Neural cell (in vitro differentiated cells): Measurements from ENCODE around the gene DENND11. TPM values are rescaled to one million over a fixed set of nuclear protein-coding genes. Genes with fewer than 3 reads are reported as not detected.

Source experiments
- H2AFZ ChIP-seq: fragments of 200-600, 300-800 bp; sonication (generic), shearing (Covaris generic); 2 replicates; pipeline ENCODE4 v1.6.0; 2014; ENCODE audit warnings: low read depth, mild to moderate bottlenecking, antibody characterized with exemption, low read length, moderate library complexity
- H3F3A ChIP-seq: fragments of 200-600 bp; shearing (Covaris generic); 2 replicates; pipeline ENCODE4 v1.6.1; 2016; ENCODE audit warnings: mild to moderate bottlenecking, moderate library complexity, mixed read lengths, antibody characterized with exemption, low read length; ENCODE audit not compliant: insufficient read depth, poor library complexity, severe bottlenecking
- H3K27ac ChIP-seq: fragments of 200-600, 300-800 bp; sonication (generic), shearing (Covaris generic); 2 replicates; pipeline ENCODE4 v1.5.1; 2014; ENCODE audit warnings: mild to moderate bottlenecking, low read length, moderate library complexity
- H3K27me3 ChIP-seq: fragments of 300-800, 200-600 bp; sonication (generic), shearing (Covaris generic); 2 replicates; pipeline ENCODE4 v1.6.0; 2014; ENCODE audit warnings: mild to moderate bottlenecking, low read depth, low read length, moderate library complexity; ENCODE audit not compliant: insufficient read depth
- H3K36me3 ChIP-seq: fragments of 300-800, 200-600 bp; sonication (generic), shearing (Covaris generic); 2 replicates; pipeline ENCODE4 v1.5.1; 2014; ENCODE audit warnings: mild to moderate bottlenecking, antibody characterized with exemption, low read length, moderate library complexity; ENCODE audit not compliant: insufficient read depth
- H3K4me2 ChIP-seq: fragments of 300-800, 200-600 bp; sonication (generic), shearing (Covaris generic); 2 replicates; pipeline ENCODE4 v1.6.0; 2014; ENCODE audit warnings: mild to moderate bottlenecking, low read length
- H3K4me3 ChIP-seq: fragments of 300-800, 200-600 bp; sonication (generic), shearing (Covaris generic); 2 replicates; pipeline ENCODE4 v1.5.1; 2014; ENCODE audit warnings: mild to moderate bottlenecking, low read length, moderate library complexity
- H3K79me2 ChIP-seq: fragments of 200-600 bp; shearing (Covaris generic); replicated peaks from 2 replicates; pipeline ENCODE4 v1.6.0; 2014; ENCODE audit warnings: mild to moderate bottlenecking, low read length, moderate library complexity; ENCODE audit not compliant: insufficient read depth
- H3K9ac ChIP-seq: fragments of 300-800, 200-600 bp; sonication (generic), shearing (Covaris generic); 2 replicates; pipeline ENCODE4 v1.6.1; 2016; ENCODE audit warnings: mild to moderate bottlenecking, low read length, mixed read lengths
- H3K9me2 ChIP-seq: fragments of 200-600 bp; shearing (Covaris generic); 2 replicates; pipeline ENCODE4 v1.6.1; 2016; ENCODE audit warnings: mild to moderate bottlenecking, low read length, mixed read lengths; ENCODE audit not compliant: insufficient read depth
- H3K9me3 ChIP-seq: fragments of 200-600, 300-800 bp; sonication (generic), shearing (Covaris generic); 2 replicates; pipeline ENCODE4 v1.6.1; 2016; ENCODE audit warnings: mild to moderate bottlenecking, mixed run types, low read length, moderate library complexity, mixed read lengths
- H4K20me1 ChIP-seq: fragments of 200-600 bp; shearing (Covaris generic); 2 replicates; pipeline ENCODE4 v1.6.1; 2016; ENCODE audit warnings: mild to moderate bottlenecking, mixed run types; ENCODE audit not compliant: insufficient read depth
- CTCF ChIP-seq: fragments of 450-650 bp; IDR thresholded peaks from 2 replicates; pipeline ENCODE4 v1.5.1; 2014; ENCODE audit warnings: antibody characterized with exemption, mild to moderate bottlenecking, moderate library complexity; ENCODE audit not compliant: poor library complexity, severe bottlenecking
- EP300 ChIP-seq: fragments of 450-650 bp; conservative IDR thresholded peaks from 2 replicates; pipeline ENCODE4 v1.6.1; 2014; ENCODE audit warnings: antibody characterized with exemption, mild to moderate bottlenecking, moderate library complexity; ENCODE audit not compliant: poor library complexity, severe bottlenecking
- EZH2 ChIP-seq: fragments of 200-600, 300-800 bp; shearing (Covaris generic), sonication (generic); IDR thresholded peaks from 2 replicates; pipeline ENCODE4 v1.6.1; 2014; ENCODE audit warnings: antibody characterized with exemption, low read length, borderline replicate concordance, mild to moderate bottlenecking; ENCODE audit not compliant: insufficient read depth, poor library complexity, severe bottlenecking
- MXI1 ChIP-seq: fragments of 450-650 bp; conservative IDR thresholded peaks from 2 replicates; pipeline ENCODE4 v1.6.1; 2014; ENCODE audit warnings: antibody characterized with exemption, mild to moderate bottlenecking; ENCODE audit not compliant: poor library complexity, severe bottlenecking
- POLR2AphosphoS5 ChIP-seq: IDR thresholded peaks from 2 replicates; pipeline ENCODE4 v1.6.1; 2012
- RAD21 ChIP-seq: fragments of 450-650 bp; conservative IDR thresholded peaks from 2 replicates; pipeline ENCODE4 v1.6.1; 2014; ENCODE audit warnings: antibody characterized with exemption, mild to moderate bottlenecking, moderate library complexity
- REST ChIP-seq: IDR thresholded peaks from 2 replicates; pipeline ENCODE4 v1.6.1; 2012; ENCODE audit warnings: borderline replicate concordance
- SMC3 ChIP-seq: fragments of 450-650 bp; conservative IDR thresholded peaks from 2 replicates; pipeline ENCODE4 v1.6.1; 2014; ENCODE audit warnings: antibody characterized with exemption, mild to moderate bottlenecking, moderate library complexity; ENCODE audit not compliant: poor library complexity
- TAF1 ChIP-seq: IDR thresholded peaks from 2 replicates; pipeline ENCODE4 v1.6.1; 2012; ENCODE audit warnings: low read depth
- polyA plus RNA-seq: library from polyadenylated mRNA; depleted of rRNA; stranded (reverse); fragments of >200 nt; gene quantifications from 2 replicates; pipeline ENCODE4 v1.2.3, GENCODE V29; 2014

Gene DENND11
- polyA plus RNA-seq, 1 donor from 2014 or later = 24.5 TPM

DNA sequence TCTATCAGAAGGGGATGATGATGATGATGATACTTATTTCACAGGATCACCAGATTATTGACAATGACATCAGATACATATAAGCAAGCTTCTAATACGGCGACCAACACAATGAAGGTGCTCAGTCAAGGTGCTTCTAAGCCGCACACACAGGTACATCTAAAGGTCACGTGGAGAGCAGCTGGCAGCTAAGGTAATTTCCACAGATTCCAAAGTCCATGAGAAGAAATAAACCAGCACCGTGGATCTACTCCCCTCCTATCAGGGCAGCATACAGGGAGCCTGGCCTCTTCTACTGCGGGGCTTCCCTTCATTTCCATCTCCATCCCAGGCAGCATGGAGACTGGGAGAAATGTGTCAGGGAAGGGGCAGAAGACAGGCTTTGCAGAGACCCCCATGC, 37.5 kb downstream of the DENND11 start:
- Histone ChIP-seq H3K4me3 (no peak overlapping the region), H4K20me1 (no peaks in the 10 kb centered on the region), H3F3A (no peaks in the 10 kb centered on the region), H3K9me2 (no peaks in the 10 kb centered on the region), H3K27ac (no peak overlapping the region), H3K36me3 (no peaks in the 10 kb centered on the region), H3K9me3 (no peaks in the 10 kb centered on the region), H3K9ac (no peak overlapping the region), H3K4me2 (no peak overlapping the region), H3K79me2 (no peaks in the 10 kb centered on the region), H3K27me3 (no peaks in the 10 kb centered on the region), H2AFZ (no peak overlapping the region)
- TF ChIP-seq CTCF (no peak), EZH2 (no peak), SMC3 (no peak), EP300 (no peak), TAF1 (no peak), MXI1 (no peak)

DNA sequence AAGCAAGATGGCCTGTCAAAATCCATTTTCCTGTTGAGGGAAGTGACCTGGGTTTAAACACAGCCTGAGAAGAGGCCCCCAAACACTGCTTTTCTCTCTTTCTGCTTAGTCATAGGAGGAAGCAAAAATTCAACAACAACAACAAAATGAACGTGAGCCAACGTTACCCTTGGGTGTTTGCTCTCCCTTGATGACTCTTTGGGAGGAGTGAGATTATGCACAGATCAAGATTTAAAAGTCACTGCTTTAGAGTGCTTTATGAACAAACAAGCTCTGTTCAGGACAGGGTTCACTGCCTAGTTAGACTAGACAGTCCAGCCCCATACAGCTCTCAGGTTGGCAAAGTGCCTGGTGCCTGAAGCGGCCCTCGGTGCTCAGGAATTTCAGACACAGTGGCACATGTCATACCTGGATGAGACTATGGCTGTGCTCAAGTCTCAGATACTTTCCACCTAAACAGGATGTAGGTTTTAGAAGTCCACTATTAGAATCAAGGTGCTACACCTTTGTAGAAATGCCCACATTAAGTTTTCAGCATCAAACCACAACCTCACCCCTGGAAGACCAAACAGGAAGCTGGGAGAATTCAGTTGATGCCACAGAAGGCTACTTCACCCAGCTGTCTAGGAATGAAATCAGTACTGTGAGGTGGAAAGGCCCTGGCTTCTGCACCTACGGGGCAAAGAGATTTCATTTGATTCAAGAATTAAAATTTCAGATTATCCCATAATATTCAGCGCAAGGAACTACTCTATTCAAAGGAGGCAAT, 38.7 kb downstream of the DENND11 start:
- H3K9me2 ChIP-seq = no peaks in the 10 kb centered on the region
- H3K4me3 ChIP-seq = no peak overlapping the region
- no peaks in the 10 kb centered on the region for H3K79me2 ChIP-seq
- no peaks in the 10 kb centered on the region for H3F3A ChIP-seq
- H3K27ac ChIP-seq = no peak overlapping the region
- H3K36me3 ChIP-seq = no peaks in the 10 kb centered on the region
- H3K9me3 ChIP-seq = no peaks in the 10 kb centered on the region
- no peak overlapping the region for H2AFZ ChIP-seq
- H3K27me3 ChIP-seq = no peaks in the 10 kb centered on the region
- TF ChIP-seq SMC3 = no peak
- TF ChIP-seq REST = no peak
- no peak for TF ChIP-seq MXI1
- no peak for TF ChIP-seq CTCF
- no peak for TF ChIP-seq RAD21
- TF ChIP-seq EP300 = no peak
- TF ChIP-seq TAF1 = no peak
- TF ChIP-seq POLR2AphosphoS5 = no peak
- no peak for TF ChIP-seq EZH2
- no peaks in the 10 kb centered on the region for H4K20me1 ChIP-seq
- no peak overlapping the region for H3K9ac ChIP-seq
- no peak overlapping the region for H3K4me2 ChIP-seq
